HG03520 (cell line): ENCODE data around the gene GABBR1.
"Not testable (repeated sequence)": the region's sequence is repeated elsewhere in the genome, so short reads cannot be mapped to it uniquely, and the experiment has no call there.

Source experiments
- ATAC-seq: cut with Tn5 transposase; IDR thresholded peaks from one replicate; pipeline ENCODE4 v1.9.1; 2021; ENCODE audit warnings: mild to moderate bottlenecking, moderate library complexity; ENCODE audit not compliant: unreplicated experiment

The GABBR1 gene

DNA sequence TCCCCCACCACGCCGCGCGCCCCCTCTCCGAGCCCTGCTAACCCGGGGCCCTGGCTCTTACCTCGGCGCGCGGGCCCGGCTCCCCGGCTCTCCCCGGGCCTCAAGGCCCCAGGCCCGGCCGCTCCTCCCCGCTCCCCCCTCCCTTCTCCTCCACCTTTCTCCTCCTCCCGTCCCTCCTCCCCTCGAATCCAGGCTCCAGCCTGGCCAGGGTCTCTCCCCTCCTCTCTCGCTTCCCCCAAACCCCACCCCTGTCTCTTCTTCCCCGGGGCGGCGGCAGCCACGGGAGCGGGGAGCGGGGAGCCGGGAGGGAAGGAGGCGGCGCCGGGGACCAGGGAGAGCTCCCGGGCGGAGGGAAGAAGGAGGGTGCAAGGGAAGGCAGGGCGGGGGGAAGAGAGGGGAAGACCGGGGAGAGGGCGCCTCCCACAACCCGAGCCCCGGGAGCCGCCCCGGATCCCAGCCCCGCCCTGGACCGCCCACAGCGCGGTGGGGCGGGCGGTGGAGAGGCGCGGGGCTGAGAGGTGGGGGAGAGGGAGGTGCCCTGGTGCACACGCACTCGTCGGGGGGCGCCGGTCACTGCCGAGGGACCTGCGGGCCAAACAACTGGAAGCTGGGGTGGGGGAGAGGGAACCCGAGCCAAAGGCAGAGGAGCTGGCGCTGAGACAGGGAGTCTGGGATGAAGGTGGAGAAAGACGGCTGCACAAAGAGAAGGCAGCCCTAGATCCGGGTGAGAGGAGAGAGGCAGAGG is at the start of gene GABBR1:
Gene GABBR1 (minus strand): TSS at position 395 of the 745 bp plus-strand sequence. CDS start 798 bp downstream, outside the sequence.
- ATAC-seq = peak; percentile 57

DNA sequence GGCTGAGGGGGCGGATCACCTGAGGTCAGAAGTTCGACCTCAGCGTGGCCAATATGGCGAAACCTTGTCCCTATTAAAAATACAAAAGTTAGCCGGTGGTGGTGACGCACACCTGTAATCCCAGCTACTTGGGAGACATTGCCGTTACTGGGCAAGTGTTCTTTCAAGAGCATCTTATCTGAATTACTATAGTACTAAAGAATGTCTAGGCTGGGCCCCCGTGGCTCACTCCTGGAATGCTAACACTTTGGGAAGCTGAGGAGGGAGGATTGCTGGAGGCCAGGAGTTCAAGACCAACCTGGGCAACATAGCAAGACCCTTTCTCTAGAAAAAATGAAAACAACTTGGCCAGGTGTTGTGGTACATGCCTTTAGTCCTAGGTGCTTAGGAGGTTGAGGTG is 48.8 kb upstream of the GABBR1 start:
- ATAC-seq = no peak

DNA sequence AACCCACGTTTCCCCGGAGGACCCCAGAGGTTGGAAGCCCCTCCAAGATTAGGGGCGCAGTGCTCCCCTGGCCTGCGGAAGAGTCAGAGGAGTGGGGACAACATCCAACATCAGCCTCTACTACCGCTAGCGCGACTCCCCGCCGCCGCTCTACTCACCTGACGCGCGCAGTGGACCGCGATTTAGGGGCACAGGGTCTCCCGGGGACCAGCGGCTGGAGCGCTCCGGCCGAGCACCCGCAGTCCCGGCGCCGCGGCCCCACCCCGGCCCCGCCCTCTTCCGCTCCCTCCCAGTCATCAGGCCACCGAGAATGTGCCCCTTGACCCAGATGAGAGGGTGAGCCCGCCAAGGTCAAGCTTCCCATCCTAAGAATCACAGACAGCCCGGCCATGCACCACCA is 47.9 kb upstream of the GABBR1 start, which contains the start of gene ZFP57:
Gene ZFP57 (minus strand): TSS at position 249 of the 400 bp plus-strand sequence. CDS start 4,149 bp downstream, outside the sequence.
- ATAC-seq = no peak

DNA sequence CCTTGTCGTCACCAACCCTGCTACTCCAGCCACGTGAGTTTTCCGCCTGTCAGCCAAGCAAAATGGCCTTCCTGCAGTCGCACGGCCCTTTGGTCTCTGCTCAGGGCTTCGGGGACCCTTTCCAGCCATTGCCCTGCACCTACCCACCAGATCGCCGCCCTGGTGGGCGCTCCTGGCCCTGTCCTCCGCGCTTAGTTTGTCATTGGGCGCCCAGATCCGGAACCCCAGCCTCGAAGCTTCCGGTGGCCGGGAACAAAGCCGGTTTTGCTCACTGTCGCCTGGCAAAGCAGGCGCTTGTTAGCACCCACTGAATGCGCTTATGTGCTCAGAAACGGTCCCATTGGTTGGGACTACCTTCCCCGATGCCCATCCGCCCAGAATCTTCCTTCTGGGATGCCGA is 47.4 kb upstream of the GABBR1 start:
- ATAC-seq = no peak

DNA sequence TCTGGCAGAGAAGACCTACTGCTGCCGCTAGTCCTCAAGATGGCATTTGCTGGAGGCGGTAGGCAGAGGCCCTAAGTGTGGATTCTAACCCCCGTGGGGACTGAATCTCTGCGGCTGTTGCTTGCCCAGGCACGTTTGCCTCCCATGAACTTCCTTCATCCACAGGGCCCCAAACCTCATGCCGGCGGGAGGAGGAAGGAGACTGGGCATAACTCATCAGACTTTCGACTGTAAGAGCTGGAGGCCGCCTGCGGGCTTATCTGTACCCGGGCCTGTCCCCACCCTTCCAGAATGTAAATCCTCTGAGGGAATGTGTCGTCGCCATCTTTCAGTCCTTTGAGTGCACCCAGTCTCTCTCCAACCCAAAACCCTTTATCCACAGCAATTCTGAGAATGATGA is 47.0 kb upstream of the GABBR1 start:
- no peak for ATAC-seq

DNA sequence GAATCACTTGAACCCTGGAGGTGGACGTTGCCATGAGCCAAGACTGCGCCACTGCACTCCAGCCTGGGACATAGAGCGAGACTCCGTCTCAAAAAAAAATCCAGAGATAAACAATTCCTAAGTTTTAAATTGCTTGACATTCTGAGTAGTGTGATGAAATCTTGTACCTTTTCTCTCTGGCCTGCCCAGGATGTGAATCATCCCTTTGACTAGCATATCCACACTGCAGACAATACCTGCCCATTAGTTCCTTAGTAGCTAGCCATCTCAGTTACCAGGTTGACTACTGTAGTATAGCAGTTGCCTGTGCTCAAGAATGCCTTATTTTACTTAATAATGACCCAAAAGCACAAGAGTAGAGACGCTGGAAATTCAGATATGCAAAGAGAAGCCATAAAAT is 45.1 kb upstream of the GABBR1 start:
- no peak for ATAC-seq

DNA sequence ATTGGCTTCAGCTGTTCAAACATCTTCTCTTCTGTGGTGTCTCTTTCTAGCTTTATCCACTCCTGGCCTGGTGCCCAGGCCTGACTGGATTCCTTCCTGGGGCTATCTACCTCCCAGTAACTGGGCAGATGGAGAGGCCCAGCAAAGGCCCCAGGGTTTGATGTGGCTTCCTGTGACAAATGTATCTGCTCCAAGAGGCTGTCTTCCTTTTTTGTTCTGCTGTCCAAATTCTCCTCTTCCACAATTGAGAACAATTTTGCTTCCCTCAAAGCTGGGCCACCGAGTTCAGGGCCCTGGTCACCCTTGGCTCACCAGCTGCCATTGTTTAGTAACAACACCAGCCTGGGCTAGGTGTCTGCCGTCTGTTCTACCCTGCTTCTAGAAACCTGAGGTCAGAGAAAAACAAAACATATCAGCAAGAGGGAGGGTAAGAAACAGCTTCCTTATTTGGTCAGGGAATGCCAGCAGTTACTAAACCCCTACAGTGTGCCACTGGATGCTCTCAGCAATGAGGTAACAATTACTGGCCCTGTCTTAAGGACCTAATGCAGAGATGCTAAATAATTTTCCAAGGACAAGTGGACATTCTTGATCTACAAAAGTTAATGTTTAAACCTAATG is 44.1 kb upstream of the GABBR1 start:
- ATAC-seq = no peak

DNA sequence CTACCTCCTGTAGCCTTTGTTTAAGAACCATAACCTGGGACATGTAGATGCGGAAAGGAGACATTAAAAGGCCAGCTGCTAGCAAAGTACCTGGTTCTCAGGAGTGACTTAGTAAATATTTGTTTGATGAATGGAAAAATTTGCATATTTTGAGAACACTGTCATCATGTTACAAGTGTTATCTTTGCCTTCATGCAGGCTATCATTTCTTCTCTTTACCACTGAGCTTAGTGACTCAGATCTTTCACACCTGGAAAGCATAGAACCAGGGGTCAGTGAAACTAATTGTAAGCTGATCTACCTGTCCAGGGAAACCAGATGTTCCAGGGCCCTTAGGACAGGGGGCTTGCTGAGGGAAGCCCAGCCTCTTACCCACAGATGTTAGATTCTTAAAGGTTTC is 42.6 kb upstream of the GABBR1 start:
- ATAC-seq = no peak

DNA sequence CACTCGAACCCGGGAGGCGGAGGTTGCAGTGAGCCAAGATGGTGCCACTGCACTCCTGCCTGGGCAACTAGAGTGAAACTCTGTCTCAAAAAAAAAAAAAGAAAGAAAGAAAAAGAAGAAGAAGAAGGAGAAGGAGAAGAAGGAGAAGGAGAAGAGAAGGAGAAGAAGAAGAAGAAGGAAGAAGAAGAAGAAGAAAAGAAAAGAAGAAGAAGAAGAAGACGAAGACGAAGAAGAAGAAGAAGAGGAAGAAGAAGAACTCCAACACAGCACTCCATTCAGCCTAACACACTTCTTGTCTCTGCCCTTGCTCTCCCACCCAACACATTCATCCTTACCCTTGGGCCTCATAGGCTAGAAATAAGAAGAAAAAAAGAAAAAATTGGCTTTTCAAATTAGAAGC is 41.0 kb upstream of the GABBR1 start:
- ATAC-seq = no peak

DNA sequence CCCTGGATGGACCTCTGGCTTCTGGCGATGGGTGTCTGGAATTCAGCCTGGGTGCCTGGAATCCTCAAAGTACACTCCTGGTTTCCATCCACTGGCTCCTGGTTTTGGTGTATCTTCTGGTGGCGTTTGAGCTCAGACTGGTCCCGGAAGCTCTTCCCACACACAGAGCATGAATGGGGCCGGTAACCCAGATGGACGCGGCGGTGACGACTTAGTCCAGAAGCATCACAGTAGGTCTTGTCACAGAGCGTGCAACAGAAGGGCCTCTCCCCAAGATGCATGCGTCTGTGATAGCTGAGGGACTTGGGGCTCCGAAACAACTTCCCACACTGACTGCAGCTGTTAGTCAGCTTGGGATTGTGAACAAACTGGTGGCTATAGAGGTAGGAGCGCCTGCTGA is 40.2 kb upstream of the GABBR1 start:
- ATAC-seq = no peak

DNA sequence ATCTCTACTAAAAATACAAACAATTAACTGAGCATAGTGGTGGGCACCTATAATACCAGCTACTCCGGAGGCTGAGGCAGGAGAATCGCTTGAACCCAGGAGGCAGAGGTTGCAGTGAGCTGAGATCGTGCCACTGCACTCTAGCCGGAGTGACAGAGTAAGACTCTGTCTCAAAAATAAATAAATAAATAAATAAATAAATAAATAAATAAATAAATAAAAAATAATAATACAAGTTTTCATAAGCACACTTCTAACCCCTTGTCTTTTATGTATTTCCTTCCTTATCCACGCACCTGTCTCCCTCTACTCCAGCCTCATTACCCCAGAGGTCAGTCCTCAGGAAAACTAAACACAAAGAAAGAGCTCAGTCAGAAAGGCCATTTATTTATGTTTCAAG is 39.1 kb upstream of the GABBR1 start:
- not testable (repeated sequence) for ATAC-seq

DNA sequence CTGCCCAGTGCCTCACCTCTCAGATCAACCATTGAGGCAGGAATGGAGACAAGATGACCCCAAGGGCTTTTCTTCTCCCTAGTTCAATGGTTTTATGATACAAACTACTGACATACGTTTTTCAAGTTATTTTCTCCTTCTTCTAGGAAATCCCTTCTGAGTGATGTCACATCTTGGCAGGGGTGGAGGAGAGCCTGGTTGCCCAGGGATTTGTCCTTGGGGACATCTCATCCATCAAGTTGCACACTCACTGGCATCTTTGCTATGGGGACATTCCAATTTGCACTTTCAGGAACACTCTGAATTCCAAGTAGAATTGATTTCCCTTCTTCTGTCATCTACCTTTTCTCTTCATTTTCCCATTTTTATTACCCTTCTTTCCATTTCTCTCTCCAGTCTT is 38.0 kb upstream of the GABBR1 start:
- no peak for ATAC-seq

DNA sequence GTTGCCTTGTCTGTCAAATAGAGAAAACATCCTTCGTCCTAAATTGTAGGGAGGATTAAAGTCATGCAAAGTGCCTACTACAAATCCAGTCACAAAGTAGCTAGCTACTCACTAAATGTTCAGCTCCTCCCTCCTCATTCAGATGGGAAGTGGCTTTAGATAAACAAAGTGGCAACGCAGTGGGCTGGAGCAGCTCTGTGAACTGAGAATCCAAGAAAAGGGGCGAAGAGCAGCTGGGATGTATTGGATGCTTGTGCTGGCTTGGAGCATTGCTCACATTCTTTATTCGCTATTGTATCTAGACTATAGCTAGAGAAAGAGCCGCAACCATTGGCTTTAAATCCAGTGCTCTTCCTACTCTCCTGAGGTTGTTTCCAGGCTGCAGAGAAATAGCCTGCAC is 34.2 kb upstream of the GABBR1 start:
- ATAC-seq = no peak

DNA sequence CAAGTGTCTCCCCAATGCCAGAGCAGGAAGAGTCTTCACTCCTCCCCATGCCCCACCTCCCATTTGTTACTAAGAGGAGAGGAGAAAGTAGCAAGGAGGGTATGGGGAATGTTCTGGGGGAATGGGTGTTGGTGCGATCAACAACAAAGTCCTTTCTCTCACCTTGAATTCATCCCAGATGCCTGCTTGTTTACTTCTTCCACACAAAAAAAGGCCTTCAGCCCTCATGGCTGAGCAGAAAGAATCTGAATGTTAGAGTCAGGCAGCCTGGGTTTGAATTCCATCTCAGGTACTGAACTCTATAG is 33.8 kb upstream of the GABBR1 start:
- no peak for ATAC-seq

DNA sequence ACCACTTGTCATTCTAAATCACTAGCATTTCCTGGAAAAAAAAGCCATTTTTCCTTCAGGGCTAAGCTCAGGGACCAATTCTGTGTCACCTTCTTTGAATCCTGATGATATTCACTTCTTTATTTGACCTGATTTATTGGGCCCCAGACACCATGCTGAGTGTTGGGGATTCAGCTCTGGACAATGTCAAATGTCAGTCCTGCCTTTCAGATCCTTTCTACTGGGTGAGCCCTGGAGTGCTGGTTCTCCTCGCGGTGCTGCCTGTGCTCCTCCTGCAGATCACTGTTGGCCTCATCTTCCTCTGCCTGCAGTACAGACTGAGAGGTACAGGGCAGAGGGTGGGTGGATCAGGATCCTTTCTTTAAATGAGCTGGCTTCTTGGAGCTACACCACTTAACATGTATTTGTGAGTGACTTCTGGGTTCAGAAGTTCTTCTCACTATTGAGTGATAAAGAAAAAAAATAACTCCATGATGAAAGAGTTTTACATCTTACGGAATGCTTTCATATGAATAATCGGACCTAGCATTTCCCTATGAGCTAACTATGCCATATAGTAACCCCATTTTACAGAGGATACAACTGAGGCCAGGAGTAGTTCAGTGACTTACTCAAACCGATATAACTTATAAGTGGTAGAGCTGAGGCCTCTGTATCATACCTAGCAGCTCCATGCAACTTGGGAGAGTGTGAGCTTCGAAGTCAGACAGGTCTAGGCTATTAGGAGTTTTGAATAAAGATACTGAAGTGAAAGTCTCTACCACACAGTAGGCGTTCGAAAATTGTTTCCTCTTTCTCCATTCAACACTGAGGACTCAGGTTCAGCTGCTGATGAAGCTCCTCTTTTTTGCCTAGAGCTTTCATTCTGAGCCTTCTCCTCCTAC is 33.2 kb upstream of the GABBR1 start:
- no peak for ATAC-seq

DNA sequence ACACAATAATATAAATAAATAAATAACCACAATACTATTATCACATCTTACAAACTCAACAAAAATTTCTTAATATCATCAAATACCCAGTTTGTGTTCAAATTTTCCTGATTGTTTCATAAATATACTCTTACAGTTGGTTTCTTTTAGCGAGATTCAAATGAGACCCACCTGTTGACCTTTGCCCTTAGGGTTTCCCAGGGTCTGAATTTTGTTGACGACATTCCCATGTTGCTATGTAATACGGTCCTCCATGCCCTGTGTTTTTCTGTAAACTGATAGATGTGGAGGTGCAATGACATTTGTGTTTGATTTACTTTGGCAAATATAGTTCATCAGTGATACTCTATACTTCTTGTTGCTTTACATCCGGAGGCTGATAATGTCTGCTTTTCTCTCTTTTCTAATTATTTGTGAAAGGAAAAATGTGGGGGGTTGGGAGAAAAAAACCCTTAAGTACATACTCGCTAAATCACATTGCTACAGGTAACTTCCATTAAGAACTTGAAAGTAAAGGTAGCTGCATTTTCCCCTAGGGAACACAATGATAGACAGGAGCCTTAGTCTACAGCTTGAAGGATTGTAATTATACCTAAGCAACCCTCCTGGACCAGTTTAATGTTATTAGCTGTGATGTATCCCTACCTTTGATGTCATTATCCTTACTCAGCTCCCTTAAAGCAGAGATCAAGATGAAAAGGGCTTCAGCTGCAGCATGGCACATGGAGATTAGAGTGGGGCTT is 30.5 kb upstream of the GABBR1 start:
- no peak for ATAC-seq

DNA sequence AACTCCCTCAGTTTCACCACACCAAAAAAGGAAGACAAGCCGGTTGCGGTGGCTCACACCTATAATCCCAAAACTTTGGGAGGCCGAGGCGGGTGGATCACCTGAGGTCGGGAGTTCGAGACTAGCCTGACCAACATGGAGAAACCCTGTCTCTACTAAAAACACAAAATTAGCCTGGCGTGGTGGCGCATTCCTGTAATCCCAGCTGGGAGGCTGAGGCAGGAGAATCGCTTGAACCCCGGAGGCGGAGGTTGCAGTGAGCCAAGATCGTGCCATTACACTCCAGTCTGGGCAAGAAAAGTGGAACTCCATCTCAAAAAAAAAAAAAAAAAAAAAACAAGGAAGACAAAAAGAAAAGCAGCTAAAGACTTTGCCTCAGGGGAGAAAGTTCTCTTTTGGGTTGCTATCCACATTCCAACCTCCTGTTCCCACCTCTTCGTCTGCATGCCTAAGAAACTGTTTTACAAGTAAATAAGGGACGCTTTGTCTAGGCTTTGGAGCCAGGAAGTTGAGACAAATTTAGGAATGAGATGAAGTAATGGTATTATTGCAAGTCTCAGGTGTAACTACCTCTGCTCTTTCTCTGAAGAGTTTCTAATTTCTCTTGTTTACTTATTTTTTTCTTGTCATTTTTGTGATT is 28.6 kb upstream of the GABBR1 start:
- not testable (repeated sequence) for ATAC-seq

DNA sequence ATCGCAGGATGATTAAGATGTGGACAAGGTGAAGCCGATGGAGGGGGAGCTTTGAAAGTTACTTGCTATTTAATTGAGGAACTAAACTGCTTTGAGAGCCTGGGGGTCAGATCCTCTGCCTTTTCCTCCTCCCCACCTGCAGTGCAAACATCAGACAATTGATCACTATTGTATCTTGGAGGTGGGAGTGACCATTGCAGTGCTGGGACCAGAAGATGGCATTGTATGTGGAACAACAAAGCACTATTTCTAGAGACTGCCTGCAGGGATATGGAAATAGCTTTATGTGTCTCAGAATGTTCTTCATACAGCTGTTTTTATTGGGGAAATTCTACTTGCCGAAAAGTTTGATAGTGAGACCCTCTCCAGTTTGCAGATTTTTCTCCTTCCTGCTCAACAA is 28.1 kb upstream of the GABBR1 start:
- no peak for ATAC-seq

DNA sequence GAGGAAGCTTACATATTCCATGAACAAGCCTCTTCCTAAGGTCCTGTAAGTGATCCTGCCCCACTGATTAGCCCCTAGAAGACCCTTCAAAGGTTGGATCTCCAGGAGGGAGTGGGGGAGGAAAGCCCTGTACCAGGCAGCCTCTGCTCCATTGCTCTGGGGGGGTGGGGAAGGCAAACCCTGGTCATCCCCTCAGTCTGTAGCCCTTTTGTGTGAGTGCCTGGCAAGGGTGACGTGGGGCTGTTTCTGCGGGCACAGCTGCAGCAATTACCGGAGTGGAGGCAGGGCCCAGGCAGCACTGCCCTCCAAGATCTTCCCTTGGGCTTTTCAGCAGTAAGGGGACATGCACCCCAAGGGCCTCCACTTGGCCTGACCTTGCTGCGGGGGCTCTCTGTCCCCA is 23.8 kb upstream of the GABBR1 start, which contains the start of gene MOG:
Gene MOG (plus strand): TSS at position 295 of the 400 bp plus-strand sequence. CDS start 118 bp downstream, outside the sequence.
- ATAC-seq = no peak

DNA sequence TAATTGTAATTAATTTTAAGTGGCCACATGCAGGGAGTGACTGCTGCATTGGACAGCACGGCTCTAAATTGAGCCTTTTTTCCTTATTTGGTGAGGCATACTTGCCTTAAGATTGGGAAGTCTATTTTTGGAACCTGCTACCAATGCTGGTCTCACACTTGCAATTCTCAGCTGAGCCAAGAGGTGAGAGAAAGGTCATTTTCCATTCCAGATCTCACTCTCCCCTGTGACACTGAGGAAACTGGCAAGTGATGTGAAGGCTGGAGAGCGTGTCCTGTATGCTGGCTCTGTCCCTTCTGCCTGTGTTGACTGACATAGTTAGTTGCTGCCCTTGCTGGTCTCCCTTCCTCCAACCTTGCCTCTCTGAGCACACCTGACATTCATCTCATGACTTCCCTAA is 23.2 kb upstream of the GABBR1 start:
- ATAC-seq = no peak
